HG03354 (cell line): ENCODE measurements around the gene HOXA1.

Experiments used
- ATAC-seq: cut with Tn5 transposase; IDR thresholded peaks from one replicate; pipeline ENCODE4 v1.9.1; 2021; ENCODE audit warnings: mild to moderate bottlenecking; ENCODE audit not compliant: unreplicated experiment, poor library complexity, severe bottlenecking

Gene HOXA1

GRCh38 chr7:27107391-27108381 is 11.9 kb upstream of the HOXA1 start:
- no peak for ATAC-seq

GRCh38 chr7:27106901-27107240 is 11.1 kb upstream of the HOXA1 start:
- ATAC-seq, result no peak

- no peak for ATAC-seq
Observed at GRCh38 chr7:27106181-27106900, 10.5 kb upstream of the HOXA1 start.

DNA sequence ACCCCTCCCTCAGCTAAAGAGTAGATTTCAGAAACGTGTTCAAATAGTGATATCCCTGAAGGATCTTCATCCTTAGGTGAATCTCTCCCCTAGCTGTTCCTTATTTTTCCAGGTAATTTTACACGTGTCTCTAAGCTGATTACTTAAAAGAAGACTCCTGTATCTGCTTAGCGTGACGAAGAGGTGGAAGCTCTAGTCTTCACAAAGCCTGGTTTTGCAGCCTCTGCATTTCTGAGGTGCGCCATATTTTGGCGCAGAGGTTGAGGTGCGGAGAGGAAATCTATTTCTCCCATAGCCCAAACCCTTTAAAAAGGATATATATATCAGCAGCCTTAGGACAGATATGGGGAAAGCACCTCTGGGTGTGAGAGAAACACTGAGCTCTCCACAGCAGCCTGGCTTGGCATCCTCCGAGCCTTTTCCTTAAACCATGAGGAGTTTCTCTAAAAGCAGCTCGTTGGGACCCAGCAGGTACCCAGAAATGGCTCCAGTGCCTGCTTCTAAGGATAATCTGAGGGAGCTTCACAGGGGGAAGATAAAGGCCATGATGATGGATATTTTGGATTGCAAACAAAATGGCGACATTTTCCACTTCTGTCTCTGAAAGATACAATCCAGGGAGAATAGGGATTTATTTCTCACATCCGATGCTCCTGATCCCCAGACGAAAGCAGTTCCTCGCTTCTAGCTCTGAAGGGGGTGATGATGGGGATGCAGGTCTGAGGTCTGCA is 9.7 kb upstream of the HOXA1 start:
- no peak for ATAC-seq

DNA sequence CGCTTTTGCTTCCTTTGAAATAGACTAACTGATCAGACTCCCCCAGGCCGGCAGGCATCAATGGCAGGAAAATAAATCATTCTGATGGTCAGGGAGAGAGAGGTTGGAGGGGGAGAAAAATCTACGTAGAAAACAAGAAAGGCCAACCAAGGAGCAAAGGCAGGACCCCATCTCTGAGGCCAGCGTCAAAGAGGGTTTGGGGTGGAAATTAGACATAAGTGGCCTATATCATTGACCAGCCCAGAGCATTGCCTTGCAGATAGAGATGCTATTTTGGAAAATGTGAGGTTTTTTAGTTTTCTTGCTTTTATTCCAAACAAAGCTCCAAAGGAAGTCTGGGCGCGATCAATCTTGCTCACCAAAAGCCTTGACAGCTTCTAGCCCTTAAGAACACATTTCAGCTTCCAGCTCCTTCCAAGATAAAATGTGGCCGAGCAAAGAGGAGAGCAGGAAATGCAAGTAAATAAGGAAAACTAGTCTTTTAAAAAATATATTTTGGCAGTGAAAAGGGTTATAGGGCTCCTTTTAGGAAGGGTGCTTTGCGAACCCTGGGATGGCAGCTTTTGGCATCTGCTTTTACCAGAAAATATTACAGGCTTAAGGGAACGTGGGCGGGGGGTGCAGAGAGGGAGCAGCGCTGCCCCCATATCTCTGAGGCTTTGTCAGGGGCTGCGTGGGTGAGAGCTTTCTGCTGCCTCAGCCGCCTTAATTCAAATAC is 8.7 kb upstream of the HOXA1 start:
- no peak for ATAC-seq

DNA sequence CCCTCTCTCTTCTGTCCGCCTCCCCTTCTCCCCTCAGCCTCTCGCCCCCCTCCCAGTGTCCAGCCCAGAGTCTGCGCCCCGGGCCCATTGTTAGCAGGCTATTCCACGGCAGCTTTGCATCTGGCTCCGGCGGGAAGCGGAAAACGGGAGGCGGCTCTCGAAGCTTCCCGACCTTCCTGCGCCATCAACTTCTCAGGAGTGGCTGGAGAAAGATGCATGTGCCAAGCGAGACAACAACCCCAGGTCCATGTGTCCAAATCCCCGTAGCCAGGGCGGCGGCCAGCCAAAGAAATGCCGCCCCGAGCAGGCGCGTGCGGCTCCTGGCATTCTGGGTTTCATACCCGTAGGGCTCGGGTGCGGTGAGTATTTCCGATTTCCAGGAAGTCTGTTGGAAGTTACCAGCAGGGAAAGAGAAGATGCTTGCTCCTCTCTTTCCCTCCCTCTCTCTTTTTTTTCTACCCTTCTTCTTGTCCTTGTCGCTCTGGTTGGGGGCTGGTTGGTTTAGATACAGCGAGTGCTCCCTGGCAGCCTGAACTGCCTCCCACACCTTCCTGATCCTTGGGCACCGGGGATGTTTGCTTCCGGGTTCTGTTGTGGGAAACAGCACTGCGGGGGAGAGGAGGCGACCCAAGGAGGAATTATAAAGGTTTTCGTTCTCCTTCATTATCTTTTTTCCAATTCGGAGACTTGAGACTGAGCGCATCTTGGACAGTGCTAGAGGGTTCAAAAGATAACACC is 7.9 kb upstream of the HOXA1 start:
- no peak for ATAC-seq

GRCh38 chr7:27102581-27103442 is 7.0 kb upstream of the HOXA1 start, which contains the start of gene HOXA2:
Gene HOXA2 (minus strand): TSS chr7:27102683. CDS start chr7:27102500, 183 bp downstream.
- ATAC-seq, result no peak

GRCh38 chr7:27101957-27102580 is 6.3 kb upstream of the HOXA1 start:
- no peak for ATAC-seq

GRCh38 chr7:27101171-27101956 is 5.6 kb upstream of the HOXA1 start:
- no peak for ATAC-seq

DNA sequence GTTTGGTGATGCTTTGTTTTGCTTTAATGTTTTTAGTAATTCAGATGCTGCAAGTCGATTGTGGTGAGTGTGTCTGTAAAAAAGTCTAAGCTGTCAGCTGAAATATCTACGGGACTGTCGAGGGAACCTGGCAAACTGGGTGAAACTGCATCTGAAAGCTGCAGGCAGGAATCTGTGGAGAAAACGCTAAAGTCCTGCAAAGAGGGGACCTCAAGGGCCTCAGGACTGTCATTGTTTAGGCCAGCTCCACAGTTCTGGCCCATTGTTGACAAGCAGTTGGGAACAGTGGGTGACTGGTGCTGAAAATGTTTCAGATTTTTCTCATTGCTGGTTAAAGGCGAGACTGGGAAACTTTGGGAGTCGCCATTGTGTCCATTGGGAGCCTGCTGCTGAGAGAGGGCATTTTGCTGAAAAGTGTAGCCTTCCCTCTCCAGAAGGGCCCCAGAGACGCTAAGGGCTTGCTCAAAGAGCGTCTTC is 4.9 kb upstream of the HOXA1 start:
- no peak for ATAC-seq

DNA sequence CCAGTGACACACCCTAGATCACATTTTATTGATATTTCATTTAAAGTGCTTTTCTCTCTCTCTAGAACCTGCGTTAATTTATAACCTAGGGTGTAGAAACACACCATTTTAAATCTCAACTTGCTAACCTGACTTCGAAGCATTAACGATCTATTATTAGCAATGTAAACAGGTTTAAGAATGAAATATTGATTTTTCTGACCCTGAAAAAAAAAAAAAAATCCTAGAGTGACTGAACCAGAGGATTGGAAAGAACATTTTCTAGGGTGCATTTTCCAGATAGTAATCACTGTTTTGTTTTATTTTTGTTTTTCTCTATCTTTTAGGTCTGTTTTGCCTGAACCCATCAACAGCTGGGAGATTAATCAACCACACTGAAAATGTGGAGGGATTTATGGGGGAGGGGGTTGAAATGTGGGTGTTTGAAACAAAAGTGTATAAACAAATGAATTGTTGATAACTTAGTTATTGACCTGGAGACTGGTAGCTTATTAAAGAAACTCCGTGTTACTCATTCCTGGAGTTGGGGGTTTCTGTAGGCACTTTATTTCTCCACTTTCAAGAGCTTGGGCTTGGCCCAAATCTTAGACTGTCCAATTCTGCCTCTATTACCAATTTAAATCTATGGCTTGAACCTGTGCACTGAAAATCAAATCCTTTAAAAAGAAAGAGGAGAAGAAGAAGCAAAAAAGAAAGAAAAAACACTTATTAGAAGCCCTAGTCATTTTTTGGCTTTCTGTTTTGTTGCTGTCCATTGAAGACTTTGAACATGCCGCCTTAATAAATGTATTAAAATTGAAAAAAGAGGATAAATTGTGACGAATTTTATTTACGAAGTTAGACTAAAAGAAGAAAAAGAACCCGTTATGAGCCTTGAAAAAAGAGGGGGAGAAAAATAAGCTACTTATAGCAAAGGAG is 3.9 kb upstream of the HOXA1 start:
- ATAC-seq, result no peak

- no peak for ATAC-seq
Observed at GRCh38 chr7:27098578-27099451, 3.0 kb upstream of the HOXA1 start.

- ATAC-seq, result no peak
Observed at GRCh38 chr7:27097686-27098577, 2.1 kb upstream of the HOXA1 start.
